ENCODE data around the gene CD164L2. TPM values are rescaled to one million over a fixed set of nuclear protein-coding genes. Genes with fewer than 3 reads are reported as not detected.

The CD164L2 gene
- total and polyA plus RNA-seq, 2 experiments from 2014 or later = 2.0 to 2.8 TPM

DNA sequence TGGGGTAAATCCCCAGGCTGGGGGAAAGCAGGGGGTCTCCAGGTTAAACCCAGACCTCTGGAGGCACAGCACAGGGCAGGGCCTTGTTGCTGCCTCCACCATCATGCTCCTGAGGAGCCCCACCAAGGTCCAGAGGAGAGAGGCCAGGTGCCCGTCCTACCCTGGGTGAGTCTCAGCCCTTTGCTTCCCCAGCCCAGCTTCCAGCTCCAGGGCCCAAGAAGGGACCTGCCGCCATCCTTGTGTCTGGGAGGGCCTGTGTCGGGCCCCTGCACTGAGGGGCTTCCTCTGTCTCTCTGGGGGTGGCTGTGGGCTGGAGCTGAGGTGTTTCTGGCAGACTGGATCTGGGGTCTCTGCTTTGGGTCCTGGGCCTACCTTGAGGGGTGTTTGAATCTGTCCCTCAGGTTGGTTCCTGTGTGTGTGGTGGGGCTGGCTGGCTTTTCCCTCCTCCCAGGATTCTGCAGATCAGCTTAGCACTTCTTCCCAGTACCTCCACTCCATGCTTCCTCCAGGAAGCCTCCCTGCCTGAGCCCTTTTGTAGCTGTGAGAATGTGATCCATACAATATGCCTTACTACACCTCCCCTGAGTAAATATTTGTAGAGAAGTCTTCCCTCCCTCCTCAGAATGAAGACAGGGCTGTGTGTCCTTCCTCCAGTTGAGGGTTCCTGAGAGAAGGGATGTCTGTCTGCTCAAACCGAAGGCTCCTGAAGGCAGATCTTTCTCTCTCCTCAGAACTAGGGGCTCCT is 15.4 kb upstream of the CD164L2 start:
- Histone ChIP-seq H3K36me3 (ENCODE audit: insufficient read depth) (no peaks in the 10 kb centered on the region), H4K20me1 (replicated peaks; ENCODE audit: insufficient read depth) (no peaks in the 10 kb centered on the region), H2AFZ (peak overlapping the region; percentile 47; the same call in 1 of the 2 replicates), H3K27ac (ENCODE audit: low read depth) (peak overlapping the region; percentile 55), H3K4me2 (no peak overlapping the region), H3K4me3 (no peak overlapping the region), H3K27me3 (ENCODE audit: insufficient read depth) (no peaks in the 10 kb centered on the region), H3K79me2 (replicated peaks; ENCODE audit: insufficient read depth) (no peaks in the 10 kb centered on the region), H3K4me1 (ENCODE audit: insufficient read depth) (peaks cover 27% of the 10 kb centered on the region), H3F3A (replicated peaks; ENCODE audit: low read depth) (peaks cover 17% of the 10 kb centered on the region), H3K9me2 (ENCODE audit: insufficient read depth) (no peaks in the 10 kb centered on the region)
- no peak overlapping the region for H3K4me3 Mint-ChIP-seq
- peaks cover 24% of the 10 kb centered on the region for H3K27me3 Mint-ChIP-seq (ENCODE audit: insufficient read depth, low read depth, poor library complexity)
- no peaks in the 10 kb centered on the region for H3K9me3 Mint-ChIP-seq
- no peak overlapping the region for H3K27ac Mint-ChIP-seq
- no peak for DNase-seq (ENCODE audit: low spot score)
- peaks cover 53% of the 10 kb centered on the region for H3K4me1 Mint-ChIP-seq
- TF ChIP-seq ZNF114 (CRISPR knock-in tag; IDR thresholded peaks at IDR 0.05) = no peak
- no peak for ATAC-seq
- H3K36me3 Mint-ChIP-seq (ENCODE audit: low read depth) = peaks cover 5% of the 10 kb centered on the region; the same call in 1 of the 3 replicates

DNA sequence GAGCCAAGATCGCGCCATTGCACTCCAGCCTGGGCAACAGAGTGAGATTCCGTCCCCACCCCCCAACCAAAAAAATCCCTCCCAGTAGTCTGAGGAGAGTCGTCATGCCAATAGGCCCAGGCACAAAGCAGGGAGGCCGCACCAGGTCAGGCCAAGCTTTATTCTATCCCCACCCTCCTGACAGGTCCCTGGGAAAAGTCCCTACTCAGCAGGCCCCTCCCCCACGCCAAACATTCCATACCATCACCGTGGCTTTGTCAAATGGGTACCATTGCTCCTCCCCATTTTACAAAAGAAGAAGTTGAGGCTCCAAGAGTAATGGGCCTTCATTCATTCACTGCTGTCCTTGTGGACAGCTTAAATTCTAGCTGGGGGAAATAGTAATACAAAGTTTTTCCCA is 14.6 kb upstream of the CD164L2 start:
- H3K36me3 Mint-ChIP-seq (ENCODE audit: low read depth) = peaks cover 5% of the 10 kb centered on the region; the same call in 1 of the 3 replicates
- TF ChIP-seq ZNF331 (CRISPR knock-in tag; IDR thresholded peaks at IDR 0.05; ENCODE audit: low read depth) (no peak), ZNF114 (CRISPR knock-in tag; IDR thresholded peaks at IDR 0.05) (no peak), JUNB (IDR thresholded peaks at IDR 0.05; ENCODE audit: unreplicated experiment) (no peak), STAT1 (IDR thresholded peaks at IDR 0.05; ENCODE audit: unreplicated experiment) (no peak), POLR2AphosphoS5 (IDR thresholded peaks at IDR 0.05; ENCODE audit: low read depth) (no peak), NANOG (IDR thresholded peaks at IDR 0.05; ENCODE audit: borderline replicate concordance) (no peak)
- TF ChIP-seq, protein P1, sequence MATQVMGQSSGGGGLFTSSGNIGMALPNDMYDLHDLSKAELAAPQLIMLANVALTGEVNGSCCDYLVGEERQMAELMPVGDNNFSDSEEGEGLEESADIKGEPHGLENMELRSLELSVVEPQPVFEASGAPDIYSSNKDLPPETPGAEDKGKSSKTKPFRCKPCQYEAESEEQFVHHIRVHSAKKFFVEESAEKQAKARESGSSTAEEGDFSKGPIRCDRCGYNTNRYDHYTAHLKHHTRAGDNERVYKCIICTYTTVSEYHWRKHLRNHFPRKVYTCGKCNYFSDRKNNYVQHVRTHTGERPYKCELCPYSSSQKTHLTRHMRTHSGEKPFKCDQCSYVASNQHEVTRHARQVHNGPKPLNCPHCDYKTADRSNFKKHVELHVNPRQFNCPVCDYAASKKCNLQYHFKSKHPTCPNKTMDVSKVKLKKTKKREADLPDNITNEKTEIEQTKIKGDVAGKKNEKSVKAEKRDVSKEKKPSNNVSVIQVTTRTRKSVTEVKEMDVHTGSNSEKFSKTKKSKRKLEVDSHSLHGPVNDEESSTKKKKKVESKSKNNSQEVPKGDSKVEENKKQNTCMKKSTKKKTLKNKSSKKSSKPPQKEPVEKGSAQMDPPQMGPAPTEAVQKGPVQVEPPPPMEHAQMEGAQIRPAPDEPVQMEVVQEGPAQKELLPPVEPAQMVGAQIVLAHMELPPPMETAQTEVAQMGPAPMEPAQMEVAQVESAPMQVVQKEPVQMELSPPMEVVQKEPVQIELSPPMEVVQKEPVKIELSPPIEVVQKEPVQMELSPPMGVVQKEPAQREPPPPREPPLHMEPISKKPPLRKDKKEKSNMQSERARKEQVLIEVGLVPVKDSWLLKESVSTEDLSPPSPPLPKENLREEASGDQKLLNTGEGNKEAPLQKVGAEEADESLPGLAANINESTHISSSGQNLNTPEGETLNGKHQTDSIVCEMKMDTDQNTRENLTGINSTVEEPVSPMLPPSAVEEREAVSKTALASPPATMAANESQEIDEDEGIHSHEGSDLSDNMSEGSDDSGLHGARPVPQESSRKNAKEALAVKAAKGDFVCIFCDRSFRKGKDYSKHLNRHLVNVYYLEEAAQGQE (IDR thresholded peaks at IDR 0.05; ENCODE audit: unreplicated experiment) = no peak
- TF ChIP-seq, protein P2, sequence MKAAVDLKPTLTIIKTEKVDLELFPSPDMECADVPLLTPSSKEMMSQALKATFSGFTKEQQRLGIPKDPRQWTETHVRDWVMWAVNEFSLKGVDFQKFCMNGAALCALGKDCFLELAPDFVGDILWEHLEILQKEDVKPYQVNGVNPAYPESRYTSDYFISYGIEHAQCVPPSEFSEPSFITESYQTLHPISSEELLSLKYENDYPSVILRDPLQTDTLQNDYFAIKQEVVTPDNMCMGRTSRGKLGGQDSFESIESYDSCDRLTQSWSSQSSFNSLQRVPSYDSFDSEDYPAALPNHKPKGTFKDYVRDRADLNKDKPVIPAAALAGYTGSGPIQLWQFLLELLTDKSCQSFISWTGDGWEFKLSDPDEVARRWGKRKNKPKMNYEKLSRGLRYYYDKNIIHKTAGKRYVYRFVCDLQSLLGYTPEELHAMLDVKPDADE (IDR thresholded peaks at IDR 0.05) = no peak
- TF ChIP-seq, protein P3, sequence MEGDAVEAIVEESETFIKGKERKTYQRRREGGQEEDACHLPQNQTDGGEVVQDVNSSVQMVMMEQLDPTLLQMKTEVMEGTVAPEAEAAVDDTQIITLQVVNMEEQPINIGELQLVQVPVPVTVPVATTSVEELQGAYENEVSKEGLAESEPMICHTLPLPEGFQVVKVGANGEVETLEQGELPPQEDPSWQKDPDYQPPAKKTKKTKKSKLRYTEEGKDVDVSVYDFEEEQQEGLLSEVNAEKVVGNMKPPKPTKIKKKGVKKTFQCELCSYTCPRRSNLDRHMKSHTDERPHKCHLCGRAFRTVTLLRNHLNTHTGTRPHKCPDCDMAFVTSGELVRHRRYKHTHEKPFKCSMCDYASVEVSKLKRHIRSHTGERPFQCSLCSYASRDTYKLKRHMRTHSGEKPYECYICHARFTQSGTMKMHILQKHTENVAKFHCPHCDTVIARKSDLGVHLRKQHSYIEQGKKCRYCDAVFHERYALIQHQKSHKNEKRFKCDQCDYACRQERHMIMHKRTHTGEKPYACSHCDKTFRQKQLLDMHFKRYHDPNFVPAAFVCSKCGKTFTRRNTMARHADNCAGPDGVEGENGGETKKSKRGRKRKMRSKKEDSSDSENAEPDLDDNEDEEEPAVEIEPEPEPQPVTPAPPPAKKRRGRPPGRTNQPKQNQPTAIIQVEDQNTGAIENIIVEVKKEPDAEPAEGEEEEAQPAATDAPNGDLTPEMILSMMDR (conservative IDR thresholded peaks at IDR 0.05; ENCODE audit: low read depth in 2 of 2) = no peak

More for the DNA sequence above, 14.6 kb upstream of the CD164L2 start:
- no peak overlapping the region for H3K27ac ChIP-seq (ENCODE audit: low read depth)
- H3K9me3 Mint-ChIP-seq = no peaks in the 10 kb centered on the region
- no peaks in the 10 kb centered on the region for H4K20me1 ChIP-seq (replicated peaks; ENCODE audit: insufficient read depth)
- no peaks in the 10 kb centered on the region for H3K9me2 ChIP-seq (ENCODE audit: insufficient read depth)
- H3K4me2 ChIP-seq = peak overlapping the region; percentile 20; the same call in 1 of the 2 replicates
- DNase-seq (ENCODE audit: low spot score) (peak; percentile 72), ATAC-seq (peak; percentile 6)
- no peaks in the 10 kb centered on the region for H3K27me3 ChIP-seq (ENCODE audit: insufficient read depth)
- H3K4me1 ChIP-seq (ENCODE audit: insufficient read depth) = peaks cover 26% of the 10 kb centered on the region
- H3K4me1 Mint-ChIP-seq = peaks cover 45% of the 10 kb centered on the region
- no peak overlapping the region for H3K4me3 ChIP-seq
- no peaks in the 10 kb centered on the region for H3K79me2 ChIP-seq (replicated peaks; ENCODE audit: insufficient read depth)
- H2AFZ ChIP-seq = no peak overlapping the region
- H3K27ac Mint-ChIP-seq = peak overlapping the region; percentile 75; the same call in 1 of the 2 replicates
- H3K4me3 Mint-ChIP-seq = no peak overlapping the region
- peaks cover 11% of the 10 kb centered on the region; the same call in 1 of the 2 replicates for H3F3A ChIP-seq (replicated peaks; ENCODE audit: low read depth)
- H3K36me3 ChIP-seq (ENCODE audit: insufficient read depth) = no peaks in the 10 kb centered on the region
- H3K27me3 Mint-ChIP-seq (ENCODE audit: insufficient read depth, low read depth, poor library complexity) = peaks cover 27% of the 10 kb centered on the region

Measured in GM23338 (cell line).